ENCODE results near the gene PHF14.

The PHF14 gene

GRCh38 chr7:11124856-11125559, 151.3 kb downstream of the PHF14 start:
- Mint-ChIP-seq H3K4me1 (peaks cover 34% of the 10 kb centered on the region), H3K4me3 (no peak overlapping the region), H3K36me3 (peaks cover 31% of the 10 kb centered on the region), H3K9me3 (no peaks in the 10 kb centered on the region), H3K27ac (no peak overlapping the region), H3K27me3 (no peaks in the 10 kb centered on the region)

- Mint-ChIP-seq H3K36me3 (peaks cover 35% of the 10 kb centered on the region), H3K4me1 (peaks cover 31% of the 10 kb centered on the region), H3K4me3 (no peak overlapping the region), H3K27me3 (no peaks in the 10 kb centered on the region), H3K9me3 (no peaks in the 10 kb centered on the region), H3K27ac (no peak overlapping the region)
These were observed 153.6 kb downstream of the PHF14 start for GRCh38 chr7:11127114-11127785.

DNA sequence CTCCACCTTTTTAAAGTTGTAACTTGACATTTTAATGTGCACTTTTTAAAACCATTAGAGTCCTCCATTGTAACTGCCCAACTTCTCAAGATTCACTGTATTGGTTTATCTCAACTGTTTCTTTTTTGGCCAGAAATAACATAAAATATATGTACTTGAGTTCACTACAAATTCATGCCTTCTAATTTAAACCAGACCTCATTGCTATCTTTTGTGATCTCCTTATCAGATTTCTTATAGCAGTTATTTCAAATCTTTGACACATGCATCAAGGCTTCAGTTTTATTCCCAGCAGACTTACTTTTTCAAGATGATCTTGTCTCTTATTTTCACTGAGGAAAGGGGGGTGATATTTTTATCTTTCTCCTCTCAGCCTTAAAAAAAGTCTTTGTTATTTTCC, 154.3 kb downstream of the PHF14 start:
- Mint-ChIP-seq H3K36me3 (peaks cover 35% of the 10 kb centered on the region), H3K27me3 (no peaks in the 10 kb centered on the region), H3K4me3 (no peak overlapping the region), H3K9me3 (no peaks in the 10 kb centered on the region), H3K4me1 (peaks cover 31% of the 10 kb centered on the region), H3K27ac (peak overlapping the region; percentile 31)

GRCh38 chr7:11128498-11128897, 154.8 kb downstream of the PHF14 start:
- Mint-ChIP-seq H3K9me3 (no peaks in the 10 kb centered on the region), H3K27ac (peak overlapping the region; percentile 20), H3K27me3 (no peaks in the 10 kb centered on the region), H3K4me1 (peaks cover 31% of the 10 kb centered on the region), H3K4me3 (no peak overlapping the region), H3K36me3 (peaks cover 34% of the 10 kb centered on the region)

DNA sequence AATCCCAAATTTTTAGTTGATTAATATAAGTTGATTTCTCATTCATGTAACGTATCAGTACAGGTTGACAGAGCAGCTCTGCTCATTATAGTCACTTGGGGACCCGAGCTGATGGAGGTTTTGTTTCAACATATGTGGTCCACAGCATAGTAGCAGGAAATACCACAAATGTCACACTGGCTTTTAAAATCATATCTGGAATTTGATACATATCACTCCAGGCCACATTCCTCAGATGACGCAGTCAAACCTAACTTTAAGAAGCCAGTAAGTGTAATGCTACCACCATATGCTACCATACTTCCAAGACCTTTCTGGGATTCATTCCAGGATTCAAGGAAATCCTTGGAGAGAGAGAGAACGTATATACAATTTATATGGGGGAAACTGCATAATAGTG, 156.3 kb downstream of the PHF14 start:
- Mint-ChIP-seq H3K27ac (no peak overlapping the region), H3K9me3 (no peaks in the 10 kb centered on the region), H3K4me1 (peaks cover 27% of the 10 kb centered on the region), H3K36me3 (peaks cover 34% of the 10 kb centered on the region), H3K4me3 (no peak overlapping the region), H3K27me3 (no peaks in the 10 kb centered on the region)

GRCh38 chr7:11130601-11131000, 156.9 kb downstream of the PHF14 start:
- Mint-ChIP-seq H3K4me1 (peaks cover 26% of the 10 kb centered on the region), H3K27me3 (no peaks in the 10 kb centered on the region), H3K36me3 (peaks cover 34% of the 10 kb centered on the region), H3K27ac (no peak overlapping the region), H3K4me3 (no peak overlapping the region), H3K9me3 (no peaks in the 10 kb centered on the region)

DNA sequence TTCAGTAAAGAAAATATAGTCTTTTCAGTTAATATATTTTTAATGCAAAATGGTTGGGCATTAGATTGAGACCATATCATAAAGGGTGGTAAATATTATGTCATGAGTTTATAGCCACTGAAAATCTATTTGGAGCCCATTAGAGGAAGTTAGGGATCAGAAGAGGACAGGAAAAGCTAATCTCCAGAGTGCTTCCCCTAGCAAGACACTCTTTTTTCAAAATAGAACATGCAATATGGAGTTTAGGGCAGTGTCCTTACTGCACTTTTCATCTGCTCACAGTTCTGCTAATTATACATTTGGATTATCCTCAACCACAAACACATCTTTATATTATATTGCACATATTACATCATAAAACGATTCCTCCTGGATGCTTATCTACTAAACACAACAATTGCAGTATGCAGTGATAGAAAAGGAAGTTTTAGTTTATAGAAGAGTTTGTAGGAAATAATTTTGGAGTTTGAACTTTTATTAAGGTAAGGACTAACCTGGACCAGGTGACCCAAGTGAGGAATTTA, 159.8 kb downstream of the PHF14 start:
- H3K36me3 Mint-ChIP-seq: peaks cover 25% of the 10 kb centered on the region
- H3K4me1 Mint-ChIP-seq: peaks cover 4% of the 10 kb centered on the region
- no peaks in the 10 kb centered on the region for H3K27me3 Mint-ChIP-seq
- H3K4me3 Mint-ChIP-seq: no peak overlapping the region
- H3K27ac Mint-ChIP-seq: no peak overlapping the region
- no peaks in the 10 kb centered on the region for H3K9me3 Mint-ChIP-seq

GRCh38 chr7:11135573-11135972, 161.9 kb downstream of the PHF14 start:
- Mint-ChIP-seq H3K27me3 (no peaks in the 10 kb centered on the region), H3K9me3 (no peaks in the 10 kb centered on the region), H3K27ac (no peak overlapping the region), H3K36me3 (peaks cover 14% of the 10 kb centered on the region), H3K4me3 (no peak overlapping the region), H3K4me1 (no peaks in the 10 kb centered on the region)

GRCh38 chr7:11141541-11141940, 167.9 kb downstream of the PHF14 start:
- Mint-ChIP-seq H3K4me1 (no peaks in the 10 kb centered on the region), H3K27ac (no peak overlapping the region), H3K36me3 (peaks cover 10% of the 10 kb centered on the region), H3K27me3 (no peaks in the 10 kb centered on the region), H3K9me3 (no peaks in the 10 kb centered on the region), H3K4me3 (no peak overlapping the region)

- H3K4me1 Mint-ChIP-seq: no peaks in the 10 kb centered on the region
These were observed 180.0 kb downstream of the PHF14 start for GRCh38 chr7:11153694-11154093.

DNA sequence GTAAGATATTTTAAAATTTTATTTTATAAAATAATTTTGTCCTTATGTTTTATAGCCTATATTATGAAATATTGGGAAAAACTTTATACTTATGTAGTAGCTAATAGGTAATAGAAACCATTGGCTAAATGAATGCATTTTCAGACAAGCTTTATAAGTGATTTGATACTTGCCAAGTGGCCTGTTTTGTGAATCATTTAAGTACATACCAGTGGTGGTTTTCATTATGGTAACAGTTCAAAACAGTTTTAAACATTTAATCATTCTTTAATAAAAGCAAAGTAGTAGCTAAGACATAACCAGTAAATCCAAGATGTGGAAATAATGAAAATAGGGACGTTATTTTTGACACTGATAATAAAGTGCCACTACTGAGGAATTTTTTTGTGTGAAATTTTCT, 182.2 kb downstream of the PHF14 start:
- Mint-ChIP-seq H3K9me3 (no peaks in the 10 kb centered on the region), H3K4me3 (no peak overlapping the region), H3K36me3 (peaks cover 8% of the 10 kb centered on the region), H3K27ac (no peak overlapping the region), H3K4me1 (no peaks in the 10 kb centered on the region), H3K27me3 (no peaks in the 10 kb centered on the region)

More at GRCh38 chr7:11153694-11154093, 180.0 kb downstream of the PHF14 start:
- Mint-ChIP-seq H3K36me3 (peaks cover 7% of the 10 kb centered on the region), H3K9me3 (no peaks in the 10 kb centered on the region), H3K27me3 (no peaks in the 10 kb centered on the region), H3K27ac (no peak overlapping the region), H3K4me3 (no peak overlapping the region)

- Mint-ChIP-seq H3K9me3 (no peaks in the 10 kb centered on the region), H3K4me1 (no peaks in the 10 kb centered on the region), H3K27ac (no peak overlapping the region), H3K27me3 (no peaks in the 10 kb centered on the region), H3K36me3 (peaks cover 7% of the 10 kb centered on the region), H3K4me3 (no peak overlapping the region)
These were observed 187.8 kb downstream of the PHF14 start for GRCh38 chr7:11161499-11161898.

DNA sequence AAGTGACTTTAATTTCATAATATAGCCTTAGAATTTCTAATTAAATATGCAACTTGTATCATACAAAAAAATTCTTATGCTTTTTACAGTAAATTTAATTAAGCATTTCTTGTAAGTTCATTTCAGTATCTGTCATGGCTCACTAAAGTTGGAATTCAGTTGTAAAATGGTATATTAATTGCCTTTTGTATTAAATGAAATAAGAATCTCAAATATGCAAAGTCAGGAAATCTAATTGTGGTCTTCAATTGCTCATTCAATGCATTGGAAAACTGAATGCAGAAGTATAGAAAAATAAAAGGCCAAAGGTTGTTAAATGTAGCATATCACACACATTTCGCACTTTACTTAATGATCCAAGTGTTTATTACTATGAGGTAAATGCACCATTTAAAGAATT, 189.5 kb downstream of the PHF14 start:
- Mint-ChIP-seq H3K27ac (no peak overlapping the region), H3K4me1 (no peaks in the 10 kb centered on the region), H3K4me3 (no peak overlapping the region), H3K9me3 (no peaks in the 10 kb centered on the region), H3K36me3 (peaks cover 7% of the 10 kb centered on the region), H3K27me3 (no peaks in the 10 kb centered on the region)

DNA sequence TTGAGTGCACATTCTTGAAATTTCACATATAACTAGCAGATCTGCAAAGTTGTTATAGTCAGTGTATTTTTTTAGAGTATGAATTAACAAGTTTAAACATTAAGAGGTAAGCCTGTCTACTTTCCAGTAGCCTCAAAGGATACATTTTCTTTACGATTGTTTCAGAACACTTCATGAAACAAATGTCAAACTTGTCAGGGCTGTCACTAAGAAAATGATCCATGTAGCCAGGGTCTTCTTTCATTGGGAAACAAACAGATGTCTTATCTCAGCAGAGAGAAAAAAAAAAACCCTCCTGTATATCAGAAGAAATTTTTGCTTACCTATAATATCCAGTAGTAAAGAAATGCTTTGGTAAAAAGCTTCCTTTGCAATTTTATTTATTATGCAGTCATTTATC, 192.4 kb downstream of the PHF14 start:
- Mint-ChIP-seq H3K4me3 (no peak overlapping the region), H3K9me3 (no peaks in the 10 kb centered on the region), H3K27ac (no peak overlapping the region), H3K4me1 (peaks cover 2% of the 10 kb centered on the region), H3K27me3 (no peaks in the 10 kb centered on the region), H3K36me3 (peaks cover 7% of the 10 kb centered on the region)

DNA sequence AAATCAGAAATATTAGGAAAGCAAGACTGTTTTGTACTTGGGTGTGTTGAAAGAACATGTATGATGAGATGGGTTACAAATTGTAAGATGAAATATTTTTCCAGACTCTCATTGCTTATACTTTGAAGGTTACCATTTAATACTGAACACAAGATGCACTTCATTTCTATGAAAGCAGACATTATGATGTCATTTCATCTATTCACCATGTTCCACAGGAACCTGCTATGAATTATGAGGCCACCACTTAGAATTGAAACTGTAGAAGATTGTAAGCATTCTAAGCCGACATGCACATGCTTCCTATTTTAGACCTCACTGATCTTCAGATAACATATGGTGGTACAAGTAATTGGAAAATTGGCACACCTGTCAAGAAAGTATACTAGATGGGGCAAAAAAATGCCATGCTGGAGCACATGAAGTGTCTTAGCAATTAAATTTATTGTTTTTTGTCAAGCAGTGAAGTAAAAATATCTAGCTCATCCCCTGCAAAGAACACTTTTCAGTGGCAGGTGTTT, 195.0 kb downstream of the PHF14 start:
- Mint-ChIP-seq H3K27me3 (no peaks in the 10 kb centered on the region), H3K27ac (no peak overlapping the region), H3K4me3 (no peak overlapping the region), H3K9me3 (no peaks in the 10 kb centered on the region), H3K4me1 (peaks cover 4% of the 10 kb centered on the region), H3K36me3 (peaks cover 6% of the 10 kb centered on the region)

- Mint-ChIP-seq H3K36me3 (peaks cover 4% of the 10 kb centered on the region), H3K27me3 (no peaks in the 10 kb centered on the region), H3K4me1 (peaks cover 4% of the 10 kb centered on the region), H3K4me3 (no peak overlapping the region), H3K27ac (no peak overlapping the region), H3K9me3 (no peaks in the 10 kb centered on the region)
These were observed 196.5 kb downstream of the PHF14 start for GRCh38 chr7:11170175-11170574.

Data from activated naive CD4-positive, alpha-beta T cell treated with anti-CD3 and anti-CD28 coated beads, Interleukin-2, amount 50 U/mL, for 24 hours (primary cell).